HFF-Myc (cell line): ENCODE measurements around the gene MGAT4B.

Experiments
- DNase-seq: peaks from one replicate; pipeline ENCODE4 v3.0.0-alpha.2; 2011; ENCODE audit warnings: low read depth; ENCODE audit errors: extremely low read depth
- H3K4me3 ChIP-seq: replicated peaks from 2 replicates; pipeline ENCODE4 v1.5.1; 2011; ENCODE audit warnings: low read depth, mild to moderate bottlenecking, control low read depth, low read length
- TF ChIP-seq, protein P1 (sequence below): IDR thresholded peaks from 2 replicates; pipeline ENCODE4 v1.5.1; 2012; ENCODE audit warnings: mild to moderate bottlenecking, low read depth, low read length, control low read depth; ENCODE audit errors: missing control alignments

Gene MGAT4B

DNA sequence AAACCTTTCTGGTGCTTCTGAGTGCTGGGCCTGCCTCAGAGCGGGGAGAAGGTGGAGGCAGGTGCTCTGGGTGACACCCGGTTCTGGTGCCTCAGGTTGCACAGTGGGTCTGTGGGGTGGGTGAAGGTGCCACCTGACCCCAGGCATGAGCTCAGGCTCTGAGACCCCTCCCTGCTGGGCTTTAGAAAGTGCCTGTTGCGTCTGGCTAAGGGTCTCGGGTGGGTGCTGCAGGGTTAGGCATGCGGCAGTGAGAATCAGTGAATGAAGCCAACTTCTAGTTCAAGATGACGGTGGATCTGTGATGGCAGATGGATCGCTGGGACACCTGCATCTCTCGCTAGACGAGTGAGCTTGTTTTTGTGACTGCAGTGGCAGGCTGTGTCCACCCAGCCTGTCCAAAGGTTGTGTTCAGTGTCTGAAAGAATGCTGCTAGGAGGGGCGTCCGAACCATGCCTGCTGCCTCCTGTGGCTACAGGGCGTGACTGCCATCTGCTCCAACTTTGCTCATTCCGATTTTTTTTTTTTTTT is 19.1 kb upstream of the MGAT4B start:
- DNase-seq, result no peak
- TF ChIP-seq, protein P1, sequence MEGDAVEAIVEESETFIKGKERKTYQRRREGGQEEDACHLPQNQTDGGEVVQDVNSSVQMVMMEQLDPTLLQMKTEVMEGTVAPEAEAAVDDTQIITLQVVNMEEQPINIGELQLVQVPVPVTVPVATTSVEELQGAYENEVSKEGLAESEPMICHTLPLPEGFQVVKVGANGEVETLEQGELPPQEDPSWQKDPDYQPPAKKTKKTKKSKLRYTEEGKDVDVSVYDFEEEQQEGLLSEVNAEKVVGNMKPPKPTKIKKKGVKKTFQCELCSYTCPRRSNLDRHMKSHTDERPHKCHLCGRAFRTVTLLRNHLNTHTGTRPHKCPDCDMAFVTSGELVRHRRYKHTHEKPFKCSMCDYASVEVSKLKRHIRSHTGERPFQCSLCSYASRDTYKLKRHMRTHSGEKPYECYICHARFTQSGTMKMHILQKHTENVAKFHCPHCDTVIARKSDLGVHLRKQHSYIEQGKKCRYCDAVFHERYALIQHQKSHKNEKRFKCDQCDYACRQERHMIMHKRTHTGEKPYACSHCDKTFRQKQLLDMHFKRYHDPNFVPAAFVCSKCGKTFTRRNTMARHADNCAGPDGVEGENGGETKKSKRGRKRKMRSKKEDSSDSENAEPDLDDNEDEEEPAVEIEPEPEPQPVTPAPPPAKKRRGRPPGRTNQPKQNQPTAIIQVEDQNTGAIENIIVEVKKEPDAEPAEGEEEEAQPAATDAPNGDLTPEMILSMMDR, result no peak
- no peak overlapping the region for H3K4me3 ChIP-seq

DNA sequence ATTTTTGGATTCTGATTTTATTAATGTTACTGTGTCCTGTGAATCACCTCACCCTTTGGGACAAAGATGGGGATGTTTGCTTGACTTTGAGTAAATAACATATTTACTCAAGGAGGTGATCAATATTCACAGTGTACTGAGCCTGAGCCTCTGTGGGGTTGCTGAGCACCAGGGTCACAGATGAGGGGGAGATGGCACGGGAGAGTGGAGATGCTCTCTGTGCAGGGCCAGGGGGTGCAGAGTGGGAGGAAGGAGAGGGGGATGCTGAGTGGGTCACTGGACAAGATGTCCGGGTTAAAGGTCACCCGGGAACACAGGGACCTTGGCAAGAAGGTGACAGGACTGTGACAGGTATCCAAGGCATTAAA is 18.1 kb upstream of the MGAT4B start:
- H3K4me3 ChIP-seq, result no peak overlapping the region
- TF ChIP-seq, protein P1, result no peak
- DNase-seq, result no peak

DNA sequence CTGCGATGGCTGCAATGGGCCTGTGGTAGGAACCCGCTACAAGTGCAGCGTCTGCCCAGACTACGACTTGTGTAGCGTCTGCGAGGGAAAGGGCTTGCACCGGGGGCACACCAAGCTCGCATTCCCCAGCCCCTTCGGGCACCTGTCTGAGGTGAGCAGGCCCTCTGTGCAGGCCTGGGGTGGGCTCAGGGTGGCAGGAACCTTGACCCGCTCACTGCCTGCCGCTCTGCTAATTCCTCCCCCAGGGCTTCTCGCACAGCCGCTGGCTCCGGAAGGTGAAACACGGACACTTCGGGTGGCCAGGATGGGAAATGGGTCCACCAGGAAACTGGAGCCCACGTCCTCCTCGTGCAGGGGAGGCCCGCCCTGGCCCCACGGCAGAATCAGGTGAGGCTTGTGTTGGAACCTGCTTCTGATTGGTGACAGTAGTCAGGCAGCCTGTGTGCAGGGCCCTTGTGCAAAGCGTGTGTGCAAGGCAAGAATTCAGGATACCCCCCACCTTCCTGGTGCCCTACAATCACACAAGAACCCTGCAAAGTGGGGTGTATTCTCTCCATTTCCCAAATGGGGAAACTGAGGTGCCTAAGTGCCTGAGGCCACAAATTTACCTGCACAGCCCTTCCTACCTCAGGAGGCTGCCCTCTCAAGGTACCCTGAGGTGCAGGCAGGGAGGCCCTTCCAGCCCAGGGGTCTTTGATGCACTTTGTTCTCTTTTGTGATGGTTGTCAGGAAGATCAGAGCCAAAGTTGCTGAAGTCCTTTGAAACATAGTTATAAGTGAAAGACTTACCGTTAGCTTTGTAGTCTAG is 17.5 kb upstream of the MGAT4B start:
- no peak overlapping the region for H3K4me3 ChIP-seq
- TF ChIP-seq, protein P1, result no peak
- DNase-seq, result no peak

DNA sequence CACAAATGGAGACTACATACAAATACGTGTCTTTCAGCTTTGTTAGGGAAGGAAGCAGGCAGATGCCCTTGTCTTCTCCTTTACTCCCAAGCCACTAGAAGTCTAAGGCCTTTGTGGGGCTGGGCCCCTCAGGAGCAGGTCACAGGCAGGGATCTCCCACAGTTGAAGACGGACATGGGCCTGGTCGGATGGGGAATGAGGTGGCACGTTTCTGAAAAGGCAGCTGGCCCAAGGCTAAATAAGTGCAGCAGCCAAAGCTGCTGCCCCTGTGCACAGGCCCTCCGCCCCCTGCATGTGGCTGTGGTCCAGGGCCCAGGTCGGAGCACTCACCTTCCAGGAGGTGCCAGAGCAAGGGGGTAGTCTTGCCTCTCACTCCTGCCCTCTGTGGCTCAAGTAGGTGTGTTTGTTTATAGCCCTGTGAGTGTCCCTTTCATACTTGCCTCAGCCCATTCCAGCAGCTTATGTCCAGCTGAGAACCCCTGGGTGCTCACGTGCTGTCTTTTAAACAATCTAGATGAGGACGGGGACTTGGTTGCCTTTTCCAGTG is 15.9 kb upstream of the MGAT4B start:
- TF ChIP-seq, protein P1, result no peak
- H3K4me3 ChIP-seq, result peak overlapping the region; percentile 93
- no peak for DNase-seq

DNA sequence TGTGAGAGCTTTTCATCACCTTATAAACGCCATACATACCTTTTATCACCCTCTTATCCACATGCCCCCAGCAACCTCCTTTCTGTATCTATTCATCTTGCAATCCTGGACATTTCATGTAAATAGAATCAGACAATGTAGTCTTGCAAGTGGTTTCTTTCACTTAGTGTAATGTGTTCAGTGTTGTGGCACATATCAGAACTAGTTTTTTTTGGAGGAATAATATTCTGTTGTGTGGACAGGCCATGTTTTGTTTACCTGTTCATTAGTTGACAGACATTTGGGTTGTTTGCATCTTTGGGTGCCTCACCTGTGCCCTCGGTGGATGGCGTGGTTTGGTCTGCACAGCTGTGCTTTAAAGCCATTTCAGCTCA is 15.4 kb upstream of the MGAT4B start:
- TF ChIP-seq, protein P1, result no peak
- peak overlapping the region; percentile 93 for H3K4me3 ChIP-seq
- DNase-seq, result no peak

DNA sequence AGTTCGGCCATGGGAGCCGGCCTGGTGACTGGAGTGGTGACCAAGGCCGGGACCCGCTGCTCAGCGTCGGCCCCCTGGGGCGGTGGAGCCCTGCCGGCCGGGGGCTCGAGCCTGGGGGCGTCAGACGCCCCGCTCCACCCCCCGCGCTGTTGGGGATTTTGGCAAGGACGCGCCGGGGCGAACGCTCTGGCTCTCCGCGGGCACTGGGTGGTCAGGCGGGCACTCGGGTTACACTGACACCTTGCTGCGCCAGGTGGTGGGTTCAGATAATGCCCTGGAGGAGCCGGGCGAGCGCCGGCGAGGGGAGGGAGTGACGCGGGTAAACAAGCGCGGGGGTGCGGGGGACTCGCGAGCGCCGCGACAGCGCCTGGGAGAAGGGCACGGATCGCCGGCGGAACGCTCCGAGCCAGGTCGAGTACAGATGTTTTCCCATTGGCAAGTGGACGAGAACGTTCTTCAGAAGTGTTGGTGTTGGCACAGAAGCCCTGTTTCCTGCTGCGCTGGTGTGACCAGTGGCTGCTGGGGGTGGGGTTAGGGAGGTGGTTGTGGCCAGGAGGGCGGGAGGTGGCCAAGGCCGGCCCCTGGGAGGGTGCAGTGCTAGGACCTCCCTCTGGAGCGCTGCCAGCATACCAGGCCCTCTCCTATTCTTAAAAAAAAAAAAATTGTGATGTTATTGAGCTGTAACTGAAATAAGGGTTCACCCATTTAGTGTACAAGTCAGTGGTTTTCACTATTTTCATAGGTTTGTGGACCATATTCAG is 14.8 kb upstream of the MGAT4B start:
- peak; percentile 74 for DNase-seq
- H3K4me3 ChIP-seq, result peak overlapping the region; percentile 93
- TF ChIP-seq, protein P1, result no peak
